ENCODE data around the gene SAMD4B.

DNA sequence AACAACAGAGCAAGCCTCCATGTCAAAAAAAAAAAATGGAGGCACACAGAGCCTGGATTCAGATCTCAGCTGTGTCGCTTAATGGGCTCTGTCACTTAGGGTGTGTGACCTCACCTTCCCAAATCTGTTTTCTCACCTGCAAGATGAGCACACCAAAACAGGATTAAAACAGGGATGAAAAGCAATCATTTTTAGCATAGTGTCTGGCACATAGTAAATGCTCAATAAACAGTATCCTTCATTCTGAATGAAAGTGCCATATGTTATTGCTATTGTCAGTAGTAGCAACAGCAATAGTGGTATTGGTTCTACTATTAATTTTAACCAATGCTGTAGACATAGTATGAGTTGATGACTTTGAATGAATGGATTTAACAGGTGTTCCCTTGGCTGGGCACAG is 23.3 kb downstream of the SAMD4B start:
- TF ChIP-seq POLR2AphosphoS5 (IDR thresholded peaks at IDR 0.05; ENCODE audit: borderline replicate concordance, low read depth, low read length) (no peak), EZH2 (IDR thresholded peaks at IDR 0.05) (no peak), FOXP2 (optimal IDR thresholded peaks at IDR 0.05; ENCODE audit: control extremely low read depth, extremely low read length, insufficient read depth) (no peak)
